Dendritic cell treated with granulocyte-macrophage colony-stimulating factor and Interleukin-4, amounts not matched to agents 40 ng/mL and 50 ng/mL, for 4 days (primary cell): ENCODE results near the gene CASR.

Experiments used
- H3K27ac Mint-ChIP-seq: one replicate; pipeline ENCODE4 v1.8.0; 2022; ENCODE audit warnings: mild to moderate bottlenecking, mixed read lengths
- H3K27me3 Mint-ChIP-seq: one replicate; pipeline ENCODE4 v1.8.0; 2022; ENCODE audit warnings: mild to moderate bottlenecking, mixed read lengths
- H3K36me3 Mint-ChIP-seq: one replicate; pipeline ENCODE4 v1.8.0; 2022; ENCODE audit warnings: low read depth, mixed read lengths
- H3K4me1 Mint-ChIP-seq: one replicate; pipeline ENCODE4 v1.8.0; 2022; ENCODE audit warnings: low read depth, mixed read lengths
- H3K4me3 Mint-ChIP-seq: one replicate; pipeline ENCODE4 v1.8.0; 2022; ENCODE audit warnings: mild to moderate bottlenecking, moderate library complexity, mixed read lengths
- H3K9me3 Mint-ChIP-seq: one replicate; pipeline ENCODE4 v1.8.0; 2022; ENCODE audit warnings: mixed read lengths
- intact Hi-C: fragments of 100-400 bp; cut with micrococcal nuclease; formaldehyde crosslinking; loops from one replicate; pipeline ENCODE4 v1.15.0; 2022

CASR gene

GRCh38 chr3:122314228-122314876 lies 130.9 kb downstream of the CASR start:
- intact Hi-C loops, result no loop called here
- H3K27ac Mint-ChIP-seq, result no peak overlapping the region
- H3K27me3 Mint-ChIP-seq, result no peaks in the 10 kb centered on the region
- no peak overlapping the region for H3K4me3 Mint-ChIP-seq
- peaks cover 21% of the 10 kb centered on the region for H3K4me1 Mint-ChIP-seq
- H3K36me3 Mint-ChIP-seq, result no peaks in the 10 kb centered on the region
- H3K9me3 Mint-ChIP-seq, result no peaks in the 10 kb centered on the region

GRCh38 chr3:122315619-122316018 lies 132.2 kb downstream of the CASR start:
- Mint-ChIP-seq H3K4me3 (no peak overlapping the region), H3K36me3 (no peaks in the 10 kb centered on the region), H3K9me3 (no peaks in the 10 kb centered on the region), H3K27ac (no peak overlapping the region), H3K27me3 (no peaks in the 10 kb centered on the region), H3K4me1 (peaks cover 21% of the 10 kb centered on the region)
- intact Hi-C loops, result no loop called here

GRCh38 chr3:122316368-122316767 lies 132.9 kb downstream of the CASR start:
- H3K4me3 Mint-ChIP-seq, result no peak overlapping the region
- peaks cover 27% of the 10 kb centered on the region for H3K4me1 Mint-ChIP-seq
- H3K27me3 Mint-ChIP-seq, result no peaks in the 10 kb centered on the region
- no peaks in the 10 kb centered on the region for H3K36me3 Mint-ChIP-seq
- no peak overlapping the region for H3K27ac Mint-ChIP-seq
- no peaks in the 10 kb centered on the region for H3K9me3 Mint-ChIP-seq
- intact Hi-C loops, result no loop called here

- Mint-ChIP-seq H3K27ac (no peak overlapping the region), H3K4me1 (peaks cover 26% of the 10 kb centered on the region), H3K36me3 (no peaks in the 10 kb centered on the region), H3K9me3 (no peaks in the 10 kb centered on the region), H3K4me3 (no peak overlapping the region), H3K27me3 (no peaks in the 10 kb centered on the region)
- intact Hi-C loops, result no loop called here
Observed at GRCh38 chr3:122318620-122319019, 135.2 kb downstream of the CASR start.

GRCh38 chr3:122322095-122323075 lies 138.9 kb downstream of the CASR start:
- Mint-ChIP-seq H3K27ac (no peak overlapping the region), H3K9me3 (no peaks in the 10 kb centered on the region), H3K36me3 (no peaks in the 10 kb centered on the region), H3K4me3 (no peak overlapping the region), H3K4me1 (peaks cover 34% of the 10 kb centered on the region), H3K27me3 (no peaks in the 10 kb centered on the region)
- intact Hi-C loops, result no loop called here

GRCh38 chr3:122324871-122325323 lies 141.4 kb downstream of the CASR start, which contains the start of gene CSTA:
CSTA (plus strand) TSS chr3:122325248; CDS start chr3:122325293, 45 bp downstream.
- Mint-ChIP-seq H3K27ac (peak within 1 kb of the TSS; percentile 82), H3K4me1 (peaks cover 34% of the 10 kb centered on the region), H3K36me3 (no peaks in the 10 kb centered on the region), H3K27me3 (no peaks in the 10 kb centered on the region), H3K9me3 (no peaks in the 10 kb centered on the region), H3K4me3 (peak within 1 kb of the TSS; percentile 67)
- intact Hi-C loops, result no loop called here

- peak overlapping the region; percentile 82 for H3K27ac Mint-ChIP-seq
- peak overlapping the region; percentile 65 for H3K4me3 Mint-ChIP-seq
- peaks cover 6% of the 10 kb centered on the region for H3K36me3 Mint-ChIP-seq
- peaks cover 40% of the 10 kb centered on the region for H3K4me1 Mint-ChIP-seq
- intact Hi-C loops, result no loop called here
- H3K9me3 Mint-ChIP-seq, result no peaks in the 10 kb centered on the region
- H3K27me3 Mint-ChIP-seq, result no peaks in the 10 kb centered on the region
Observed at GRCh38 chr3:122325769-122326168, 142.3 kb downstream of the CASR start.

GRCh38 chr3:122331886-122332285 lies 148.4 kb downstream of the CASR start:
- Mint-ChIP-seq H3K9me3 (no peaks in the 10 kb centered on the region), H3K4me3 (no peak overlapping the region), H3K27ac (no peak overlapping the region), H3K36me3 (peaks cover 23% of the 10 kb centered on the region), H3K4me1 (peaks cover 39% of the 10 kb centered on the region), H3K27me3 (no peaks in the 10 kb centered on the region)
- intact Hi-C loops, result no loop called here

- no peaks in the 10 kb centered on the region for H3K27me3 Mint-ChIP-seq
- H3K9me3 Mint-ChIP-seq, result no peaks in the 10 kb centered on the region
- no peak overlapping the region for H3K4me3 Mint-ChIP-seq
- peaks cover 39% of the 10 kb centered on the region for H3K4me1 Mint-ChIP-seq
- intact Hi-C loops, result no loop called here
- peaks cover 23% of the 10 kb centered on the region for H3K36me3 Mint-ChIP-seq
- no peak overlapping the region for H3K27ac Mint-ChIP-seq
Observed at GRCh38 chr3:122332551-122332950, 149.1 kb downstream of the CASR start.
